H1 (cell line): Measurements from ENCODE around the gene TASOR2. TPM values are rescaled to one million over a fixed set of nuclear protein-coding genes. Genes with fewer than 3 reads are reported as not detected.

ENCODE experiments used
- CTCF ChIA-PET: fragments of 300-600 bp; sonication (Branson Sonifier 250); formaldehyde crosslinking; loops from one replicate; lab custom pipeline; 2021; ENCODE audit not compliant: partially characterized antibody; lab: Charles Lee
- POLR2A ChIA-PET: fragments of 300-600 bp; sonication (Branson Sonifier 250); formaldehyde crosslinking; loops from one replicate; lab custom pipeline; 2021; ENCODE audit warnings: inconsistent platforms; ENCODE audit not compliant: partially characterized antibody; lab: Charles Lee
- DNase-seq, 2 experiments: peaks; one replicate each; pipeline versions ENCODE4 v3.0.0 to v3.0.0-alpha.2; 2010 to 2022; ENCODE audit warnings: low spot score in 2 of 2, low read depth in 1 of 2, mixed read lengths in 1 of 2
- FAIRE-seq: peaks from 2 replicates; lab custom pipeline; 2011; peaks lifted over from hg19 to GRCh38; lab: Jason Lieb, UNC
- H2AFZ ChIP-seq: 2 replicates; pipeline ENCODE4 v1.8.1; 2012; ENCODE audit warnings: low read length, inconsistent platforms
- H2AK5ac ChIP-seq: 2 replicates; pipeline ENCODE4 v1.6.1; 2013; ENCODE audit warnings: low read depth, low read length
- H2BK120ac ChIP-seq: replicated peaks from 2 replicates; pipeline ENCODE3; 2013; ENCODE audit warnings: low read depth, low read length, inconsistent platforms
- H2BK12ac ChIP-seq: 2 replicates; pipeline ENCODE4 v1.6.1; 2013; ENCODE audit warnings: low read depth, low read length
- H2BK15ac ChIP-seq: 2 replicates; pipeline ENCODE4 v1.6.1; 2013; ENCODE audit warnings: low read length
- H2BK20ac ChIP-seq: 2 replicates; pipeline ENCODE4 v1.6.1; 2013; ENCODE audit warnings: low read length
- H2BK5ac ChIP-seq: 2 replicates; pipeline ENCODE4 v1.6.1; 2013; ENCODE audit warnings: low read depth, low read length
- H3K14ac ChIP-seq: 2 replicates; pipeline ENCODE4 v1.6.1; 2013; ENCODE audit warnings: inconsistent platforms; ENCODE audit not compliant: insufficient read length
- H3K18ac ChIP-seq: 2 replicates; pipeline ENCODE4 v1.6.1; 2013; ENCODE audit warnings: low read length; ENCODE audit errors: extremely low read depth
- H3K23ac ChIP-seq: 2 replicates; pipeline ENCODE4 v1.6.1; 2013; ENCODE audit warnings: inconsistent platforms; ENCODE audit not compliant: insufficient read length
- H3K23me2 ChIP-seq: 2 replicates; pipeline ENCODE4 v1.6.1; 2013; ENCODE audit warnings: low read depth, low read length
- H3K27ac ChIP-seq: 2 replicates; pipeline ENCODE4 v1.6.1; 2011; ENCODE audit warnings: low read depth, low read length, inconsistent platforms
- H3K27me3 ChIP-seq, 4 experiments: replicated peaks in 1 of 4; 1 replicate in 1 of 4; 2 replicates in 3 of 4; pipeline versions ENCODE4 v1.6.1 to v1.8.1; 2011 to 2013; ENCODE audit warnings: low read length in 3 of 4, mild to moderate bottlenecking in 3 of 4, inconsistent platforms in 2 of 4, mixed read lengths in 2 of 4, moderate library complexity in 1 of 4; ENCODE audit not compliant: control insufficient read depth in 3 of 4, insufficient read depth in 3 of 4; ENCODE audit errors: extremely low read depth in 1 of 4
- H3K36me3 ChIP-seq, 4 experiments: 2 replicates each; pipeline versions ENCODE4 v1.6.1 to v1.8.1; 2011 to 2013; ENCODE audit warnings: mild to moderate bottlenecking in 4 of 4, low read length in 3 of 4, moderate library complexity in 2 of 4, control low read depth in 1 of 4, inconsistent platforms in 1 of 4; ENCODE audit not compliant: insufficient read depth in 4 of 4, control insufficient read depth in 2 of 4
- H3K4ac ChIP-seq: replicated peaks from 2 replicates; pipeline ENCODE3; 2013; ENCODE audit warnings: low read length, low read depth, mixed read lengths, inconsistent platforms; ENCODE audit not compliant: insufficient read length
- H3K4me1 ChIP-seq, 4 experiments: replicated peaks in 1 of 4; 1 replicate in 1 of 4; 2 replicates in 3 of 4; pipeline versions ENCODE4 v1.6.1 to v1.8.1; 2011 to 2013; ENCODE audit warnings: low read length in 3 of 4, inconsistent platforms in 2 of 4, mixed read lengths in 1 of 4; ENCODE audit not compliant: insufficient read depth in 4 of 4, control insufficient read depth in 3 of 4
- H3K4me2 ChIP-seq, 2 experiments: 2 replicates each; pipeline versions ENCODE4 v1.6.1 to v1.8.1; 2011 to 2013; ENCODE audit warnings: low read depth in 2 of 2, low read length in 2 of 2, control low read depth in 1 of 2, inconsistent platforms in 1 of 2, mild to moderate bottlenecking in 1 of 2; ENCODE audit not compliant: insufficient read depth in 1 of 2
- H3K4me3 ChIP-seq, 4 experiments: fragments of 200-600, 300-600 bp in 1 of 4; sonication (generic), shearing (Covaris generic), sonication (Bioruptor Twin) in 1 of 4; 2 replicates each; pipeline versions ENCODE4 v1.5.1 to v1.8.1; 2011 to 2016; ENCODE audit warnings: low read length in 4 of 4, low read depth in 3 of 4, control low read depth in 2 of 4, inconsistent platforms in 2 of 4, mild to moderate bottlenecking in 2 of 4, mixed read lengths in 1 of 4, moderate library complexity in 1 of 4; ENCODE audit not compliant: insufficient read depth in 2 of 4; ENCODE audit errors: extremely low read depth in 1 of 4
- H3K56ac ChIP-seq: replicated peaks from 2 replicates; pipeline ENCODE3; 2013; ENCODE audit warnings: low read depth, mild to moderate bottlenecking, mixed read lengths, low read length, inconsistent platforms; ENCODE audit not compliant: insufficient read length
- H3K79me1 ChIP-seq: 2 replicates; pipeline ENCODE4 v1.6.1; 2013; ENCODE audit warnings: low read depth, low read length, control low read depth
- H3K79me2 ChIP-seq, 2 experiments: 2 replicates each; pipeline versions ENCODE4 v1.6.1 to v1.8.1; 2012 to 2013; ENCODE audit warnings: low read length in 2 of 2, mild to moderate bottlenecking in 2 of 2, inconsistent platforms in 1 of 2; ENCODE audit not compliant: insufficient read depth in 2 of 2, control insufficient read depth in 1 of 2
- H3K9ac ChIP-seq, 4 experiments: replicated peaks in 1 of 4; 1 replicate in 1 of 4; 2 replicates in 3 of 4; pipeline versions ENCODE4 v1.6.1 to v1.8.1; 2011 to 2013; ENCODE audit warnings: low read depth in 3 of 4, low read length in 3 of 4, control low read depth in 2 of 4, mild to moderate bottlenecking in 2 of 4, moderate library complexity in 2 of 4, inconsistent platforms in 1 of 4; ENCODE audit errors: extremely low read depth in 1 of 4
- H3K9me3 ChIP-seq, 2 experiments: 2 replicates each; pipeline versions ENCODE4 v1.6.1 to v1.8.1; 2012 to 2013; ENCODE audit warnings: mild to moderate bottlenecking in 2 of 2, moderate library complexity in 2 of 2, control low read depth in 1 of 2, inconsistent platforms in 1 of 2, low read depth in 1 of 2, low read length in 1 of 2, mixed read lengths in 1 of 2; ENCODE audit not compliant: insufficient read depth in 2 of 2
- H4K20me1 ChIP-seq, 2 experiments: replicated peaks in 1 of 2; 2 replicates each; pipeline versions ENCODE3 to v1.8.1; 2011 to 2013; ENCODE audit warnings: inconsistent platforms in 2 of 2, low read length in 2 of 2, mild to moderate bottlenecking in 1 of 2; ENCODE audit not compliant: insufficient read depth in 2 of 2, control insufficient read depth in 1 of 2
- H4K5ac ChIP-seq: 2 replicates; pipeline ENCODE4 v1.6.1; 2013; ENCODE audit warnings: low read length, low read depth, mixed read lengths, inconsistent platforms; ENCODE audit not compliant: insufficient read length
- H4K8ac ChIP-seq: 2 replicates; pipeline ENCODE4 v1.8.0; 2013; ENCODE audit warnings: mild to moderate bottlenecking, moderate library complexity, low read length, inconsistent platforms; ENCODE audit not compliant: insufficient read depth; ENCODE audit errors: extremely low read depth
- H4K91ac ChIP-seq: replicated peaks from 2 replicates; pipeline ENCODE3; 2013; ENCODE audit warnings: low read length, mixed read lengths, inconsistent platforms; ENCODE audit not compliant: insufficient read length
- GTF2F1 ChIP-seq: IDR thresholded peaks from 2 replicates; pipeline ENCODE4 v1.6.1; 2012; ENCODE audit warnings: low read depth, low read length, improper control_type of control experiment, borderline replicate concordance
- WGBS, 2 experiments: shearing (Covaris generic) in 1 of 2; methylation state at CpG; one replicate each; pipeline versions ENCODE4 v1.1.6 to v1.1.7; 2013 to 2015; ENCODE audit warnings: low lambda C conversion rate in 2 of 2, mixed read lengths in 2 of 2, inconsistent platforms in 1 of 2, low coverage in 1 of 2, missing lambda C conversion rate in 1 of 2; ENCODE audit not compliant: insufficient replicate concordance in 2 of 2, insufficient coverage in 1 of 2, insufficient read length in 1 of 2; ENCODE audit errors: extremely low coverage in 1 of 2, missing lambda C conversion rate in 1 of 2; 5-methylcytosine and 5-hydroxymethylcytosine counted together
- polyA plus RNA-seq, 7 experiments: library from polyadenylated mRNA; depleted of rRNA in 3 of 7; stranded (reverse) in 5 of 7; unstranded in 2 of 7; fragments of >200 nt in 5 of 7; fragments of 200-250 nt in 2 of 7; gene quantifications; 1 replicate in 5 of 7; 2 replicates in 1 of 7; 4 replicates in 1 of 7; pipeline versions ENCODE4 v1.2.1 to v1.2.3, GENCODE V29; 2011 to 2013; ENCODE audit warnings: missing spikeins in 2 of 7, mixed read lengths in 2 of 7
- total RNA-seq: library from RNA; stranded (reverse); fragmentation: NEBNext Ultra II Directional; extraction: Animal tissue kit (Norgen Biotek cat#: 25700); gene quantifications from 2 replicates; pipeline ENCODE4 v1.2.1, GENCODE V29; 2021

Gene TASOR2
- total and polyA plus RNA-seq, 2 of the 8 experiments (the other 6 are each of a cell fraction or from before 2014, with no cell fraction given) = 13.1 to 74.9 TPM

DNA sequence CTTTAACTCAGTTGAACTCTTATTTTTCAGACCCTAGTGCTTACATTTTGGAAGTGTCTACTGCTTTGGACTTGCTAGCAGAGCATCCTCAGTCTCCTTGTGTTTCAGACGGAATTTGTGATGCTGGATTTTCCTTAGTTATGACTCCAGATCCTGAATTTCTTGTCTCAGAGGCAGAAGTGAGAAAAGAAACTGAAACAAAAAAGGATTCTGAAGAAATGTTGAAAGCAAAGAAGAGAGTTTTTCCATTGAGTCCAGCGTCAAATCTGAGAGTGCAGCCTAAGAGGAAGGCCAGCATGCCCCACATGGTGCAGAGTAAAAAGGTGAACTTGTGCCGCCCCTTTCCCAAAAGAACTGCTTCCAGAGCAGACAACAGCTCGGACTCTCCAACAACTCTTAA, 46.1 kb downstream of the TASOR2 start:
- Histone ChIP-seq H3K4me1 (no peaks in the 10 kb centered on the region), H3K23ac (no peak overlapping the region), H3K23me2 (no peaks in the 10 kb centered on the region), H4K20me1 (peaks cover 0 to 6% of the 10 kb centered on the region in 2 experiments), H3K56ac (no peak overlapping the region), H3K4me2 (no peak overlapping the region), H3K79me1 (no peaks in the 10 kb centered on the region; the same call in 1 of the 2 replicates), H3K4me3 (no peak overlapping the region)
- DNase-seq (no peak), FAIRE-seq (no peak)
- CTCF ChIA-PET = interaction anchor here (0.7 kb wide), 1 partner anchor 34 kb away, joined by 3 read pairs; no protein-coding TSS in a partner anchor
- WGBS, 2 experiments = 86% methylated on average over 4 of the region's 4 CpGs; no CpG with 5 or more reads in 1 of the 2 experiments
- TF ChIP-seq GTF2F1 = no peak
- TF ChIP-seq, all 59 proteins: peak for 0
- H3K79me2 ChIP-seq = no peaks in the 10 kb centered on the region
- no peak overlapping the region for H4K8ac ChIP-seq
- H2BK15ac ChIP-seq = no peak overlapping the region
- no peaks in the 10 kb centered on the region for H3K27me3 ChIP-seq
- no peak overlapping the region for H2BK12ac ChIP-seq
- no peak overlapping the region for H3K18ac ChIP-seq
- POLR2A ChIA-PET = no interaction called here
- peaks cover 14 to 42% (median 24%) of the 10 kb centered on the region in 4 experiments for H3K36me3 ChIP-seq
- H2AFZ ChIP-seq = no peak overlapping the region
- H3K27ac ChIP-seq = no peak overlapping the region
- no peak overlapping the region for H4K91ac ChIP-seq
- no peak overlapping the region for H2BK20ac ChIP-seq
- H3K4ac ChIP-seq = no peak overlapping the region
- no peak overlapping the region for H2BK120ac ChIP-seq
- H4K5ac ChIP-seq = no peak overlapping the region
- no peak overlapping the region for H2BK5ac ChIP-seq
- no peak overlapping the region for H3K9ac ChIP-seq
- H3K14ac ChIP-seq = no peak overlapping the region
- no peaks in the 10 kb centered on the region; a peak in 1 of 4 replicates for H3K9me3 ChIP-seq
- no peak overlapping the region for H2AK5ac ChIP-seq
